Caco-2 (cell line): Measurements from ENCODE around the gene MORN1. TPM values are rescaled to one million over a fixed set of nuclear protein-coding genes. Genes with fewer than 3 reads are reported as not detected.

Experiments
- BruUV-seq: library from RNA; stranded (reverse); fragments of 400-500 nt; replicated peaks from 2 replicates; lab custom pipeline; 2021; lab: Mats Ljungman, UMichigan
- CTCF ChIA-PET: fragments of 300-600 bp; sonication (Branson Sonifier 250); formaldehyde crosslinking; loops from one replicate; lab custom pipeline; 2022; ENCODE audit warnings: antibody characterized with exemption; lab: Charles Lee
- POLR2A ChIA-PET: fragments of 300-600 bp; sonication (Branson Sonifier 250); formaldehyde crosslinking; loops from one replicate; lab custom pipeline; 2022; ENCODE audit warnings: antibody characterized with exemption; lab: Charles Lee
- DNase-seq, 2 experiments: peaks; one replicate each; pipeline versions ENCODE4 v3.0.0 to v3.0.0-alpha.2; 2020 to 2022
- H3K27me3 ChIP-seq: replicated peaks from 2 replicates; pipeline ENCODE4 v1.6.0; 2011; ENCODE audit warnings: low read length; ENCODE audit not compliant: control insufficient read depth, insufficient read depth
- H3K36me3 ChIP-seq: 2 replicates; pipeline ENCODE4 v1.5.1; 2011; ENCODE audit warnings: low read length; ENCODE audit not compliant: control insufficient read depth, insufficient read depth
- H3K4me1 ChIP-seq: fragments of 250-450 bp; sonication (Bioruptor Pico); 2 replicates; pipeline ENCODE4 v1.5.1; 2020; ENCODE audit warnings: mild to moderate bottlenecking
- H3K4me3 ChIP-seq: 2 replicates; pipeline ENCODE4 v1.5.1; 2011; ENCODE audit warnings: low read depth, mild to moderate bottlenecking, control low read depth, low read length
- H3K9me3 ChIP-seq: fragments of 250-450 bp; sonication (Bioruptor Pico); 2 replicates; pipeline ENCODE4 v1.5.1; 2020; ENCODE audit warnings: mild to moderate bottlenecking, moderate library complexity
- H3K27ac Mint-ChIP-seq: one replicate; pipeline ENCODE4 v1.8.0; 2022; ENCODE audit warnings: mixed read lengths; ENCODE audit not compliant: unreplicated experiment
- H3K27me3 Mint-ChIP-seq: one replicate; pipeline ENCODE4 v1.8.0; 2022; ENCODE audit warnings: mixed read lengths; ENCODE audit not compliant: insufficient read depth, unreplicated experiment
- H3K36me3 Mint-ChIP-seq: one replicate; pipeline ENCODE4 v1.8.0; 2022; ENCODE audit warnings: mild to moderate bottlenecking, mixed read lengths; ENCODE audit not compliant: insufficient read depth, unreplicated experiment
- H3K4me1 Mint-ChIP-seq: one replicate; pipeline ENCODE4 v1.8.0; 2022; ENCODE audit warnings: low read depth, mixed read lengths; ENCODE audit not compliant: unreplicated experiment
- H3K4me3 Mint-ChIP-seq: one replicate; pipeline ENCODE4 v1.8.0; 2022; ENCODE audit warnings: mild to moderate bottlenecking, moderate library complexity, mixed read lengths; ENCODE audit not compliant: unreplicated experiment
- H3K9me3 Mint-ChIP-seq: one replicate; pipeline ENCODE4 v1.8.0; 2022; ENCODE audit warnings: mixed read lengths; ENCODE audit not compliant: unreplicated experiment
- CTCF ChIP-seq, 2 experiments: fragments of 200-600 bp in 1 of 2; IDR thresholded peaks; 1 replicate in 1 of 2; 2 replicates in 1 of 2; pipeline versions ENCODE4 v1.5.1 to v1.8.0; 2011 to 2022; ENCODE audit warnings: antibody characterized with exemption in 1 of 2, control low read depth in 1 of 2, inconsistent platforms in 1 of 2, low read depth in 1 of 2, low read length in 1 of 2, mild to moderate bottlenecking in 1 of 2, moderate library complexity in 1 of 2; ENCODE audit not compliant: insufficient read depth in 1 of 2, severe bottlenecking in 1 of 2, unreplicated experiment in 1 of 2
- intact Hi-C: fragments of 100-400 bp; cut with micrococcal nuclease; formaldehyde crosslinking; loops from one replicate; pipeline ENCODE4 v1.10.0; 2022; ENCODE audit not compliant: unreplicated experiment
- total RNA-seq: library from RNA; stranded (reverse); gene quantifications from 2 replicates; pipeline ENCODE4 v1.2.3, GENCODE V29; 2022

The MORN1 gene
- total RNA-seq, 1 experiment from 2014 or later = 8.6 TPM

- DNase-seq = no peak
- no TSS peak for BruUV-seq
- H3K9me3 Mint-ChIP-seq = no peaks in the 10 kb centered on the region
- no peaks in the 10 kb centered on the region for H3K27me3 Mint-ChIP-seq
- TF ChIP-seq CTCF (IDR thresholded peaks at IDR 0.05; ENCODE audit: insufficient read depth in 1 of 2, low read depth in 1 of 2, low read length in 1 of 2, severe bottlenecking in 1 of 2, unreplicated experiment in 1 of 2) = no peak
- H3K4me1 Mint-ChIP-seq = no peaks in the 10 kb centered on the region
- intact Hi-C loops = no loop called here
- POLR2A ChIA-PET = no interaction called here
- H3K4me3 Mint-ChIP-seq = no peak overlapping the region
- no peak overlapping the region for H3K4me3 ChIP-seq
- no peaks in the 10 kb centered on the region for H3K4me1 ChIP-seq
- CTCF ChIA-PET = no interaction called here
- H3K36me3 Mint-ChIP-seq = peaks cover 69% of the 10 kb centered on the region
- no peaks in the 10 kb centered on the region for H3K27me3 ChIP-seq
- no peaks in the 10 kb centered on the region for H3K9me3 ChIP-seq
- no peak overlapping the region for H3K27ac Mint-ChIP-seq
- H3K36me3 ChIP-seq = no peaks in the 10 kb centered on the region; the same call in 1 of the 2 replicates
Observed at GRCh38 chr1:2404142-2404889, 13.0 kb upstream of the MORN1 start.

GRCh38 chr1:2403273-2403672, 11.9 kb upstream of the MORN1 start:
- TF ChIP-seq CTCF (IDR thresholded peaks at IDR 0.05; ENCODE audit: insufficient read depth in 1 of 2, low read depth in 1 of 2, low read length in 1 of 2, severe bottlenecking in 1 of 2, unreplicated experiment in 1 of 2) = no peak
- ChIA-PET CTCF (no interaction called here), POLR2A (no interaction called here)
- Mint-ChIP-seq H3K4me3 (no peak overlapping the region), H3K9me3 (no peaks in the 10 kb centered on the region), H3K27ac (no peak overlapping the region), H3K27me3 (no peaks in the 10 kb centered on the region), H3K4me1 (no peaks in the 10 kb centered on the region), H3K36me3 (peaks cover 76% of the 10 kb centered on the region)
- no peak for DNase-seq
- BruUV-seq = TSS peak; percentile 72
- Histone ChIP-seq H3K4me1 (no peaks in the 10 kb centered on the region), H3K4me3 (no peak overlapping the region), H3K36me3 (no peaks in the 10 kb centered on the region; the same call in 1 of the 2 replicates), H3K9me3 (no peaks in the 10 kb centered on the region), H3K27me3 (no peaks in the 10 kb centered on the region)
- intact Hi-C loops = no loop called here

GRCh38 chr1:2402420-2402819, 11.1 kb upstream of the MORN1 start:
- Mint-ChIP-seq H3K4me3 (no peak overlapping the region), H3K27me3 (no peaks in the 10 kb centered on the region), H3K4me1 (no peaks in the 10 kb centered on the region), H3K27ac (no peak overlapping the region), H3K36me3 (peaks cover 71% of the 10 kb centered on the region), H3K9me3 (no peaks in the 10 kb centered on the region)
- H3K4me1 ChIP-seq = no peaks in the 10 kb centered on the region
- intact Hi-C loops = no loop called here
- TF ChIP-seq CTCF (IDR thresholded peaks at IDR 0.05; ENCODE audit: insufficient read depth in 1 of 2, low read depth in 1 of 2, low read length in 1 of 2, severe bottlenecking in 1 of 2, unreplicated experiment in 1 of 2) = no peak
- H3K36me3 ChIP-seq = no peaks in the 10 kb centered on the region; the same call in 1 of the 2 replicates
- no peak for DNase-seq
- BruUV-seq = no TSS peak
- H3K4me3 ChIP-seq = no peak overlapping the region
- H3K27me3 ChIP-seq = no peaks in the 10 kb centered on the region
- H3K9me3 ChIP-seq = no peaks in the 10 kb centered on the region
- CTCF ChIA-PET = no interaction called here
- POLR2A ChIA-PET = no interaction called here
